Fibroblast of mammary gland (primary cell): ENCODE results near the gene DENND11.
A peak's percentile ranks its signal among the peaks of the same experiment; 100 is the strongest.

ENCODE experiments used
- DNase-seq: peaks from one replicate; pipeline ENCODE4 v3.0.0-alpha.2; 2010; ENCODE audit warnings: low read depth
- H3K4me3 ChIP-seq: 2 replicates; pipeline ENCODE4 v1.5.1; 2011; ENCODE audit warnings: low read depth, mild to moderate bottlenecking, low read length, moderate library complexity; ENCODE audit not compliant: control insufficient read depth
- CTCF ChIP-seq: conservative IDR thresholded peaks from 2 replicates; pipeline ENCODE4 v1.5.1; 2011; ENCODE audit warnings: low read depth, low read length, inconsistent platforms; ENCODE audit not compliant: control insufficient read depth, insufficient read depth

DENND11 gene

DNA sequence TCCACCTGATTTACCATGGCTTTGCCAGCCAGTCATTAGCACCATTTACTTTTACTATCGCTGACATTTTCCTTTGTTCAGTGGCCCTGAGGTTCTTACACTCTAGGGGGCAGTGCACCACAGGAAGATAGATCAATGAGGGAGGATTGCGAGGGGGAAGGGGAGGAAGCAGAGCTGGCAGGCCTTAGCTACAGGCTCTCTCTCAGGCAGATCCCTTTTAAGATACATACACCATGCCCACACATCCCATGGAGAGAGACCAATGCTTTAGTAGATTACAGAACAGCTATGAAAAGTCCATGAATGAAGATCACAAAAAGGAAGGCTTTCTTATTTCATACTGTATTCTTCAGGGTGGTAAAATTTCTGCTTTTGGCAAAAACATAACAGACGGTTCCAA is 47.4 kb downstream of the DENND11 start:
- H3K4me3 ChIP-seq, result no peak overlapping the region
- TF ChIP-seq CTCF, result peak; percentile 76
- peak; percentile 70 for DNase-seq

GRCh38 chr7:141652691-141653090 is 49.3 kb downstream of the DENND11 start:
- no peak for TF ChIP-seq CTCF
- no peak overlapping the region for H3K4me3 ChIP-seq
- DNase-seq, result no peak
